ENCODE data around the gene UBE2Z. TPM values are rescaled to one million over a fixed set of nuclear protein-coding genes. Genes with fewer than 3 reads are reported as not detected.

Gene UBE2Z
- polyA plus RNA-seq, 1 donor from 2014 or later, result 70.3 TPM

DNA sequence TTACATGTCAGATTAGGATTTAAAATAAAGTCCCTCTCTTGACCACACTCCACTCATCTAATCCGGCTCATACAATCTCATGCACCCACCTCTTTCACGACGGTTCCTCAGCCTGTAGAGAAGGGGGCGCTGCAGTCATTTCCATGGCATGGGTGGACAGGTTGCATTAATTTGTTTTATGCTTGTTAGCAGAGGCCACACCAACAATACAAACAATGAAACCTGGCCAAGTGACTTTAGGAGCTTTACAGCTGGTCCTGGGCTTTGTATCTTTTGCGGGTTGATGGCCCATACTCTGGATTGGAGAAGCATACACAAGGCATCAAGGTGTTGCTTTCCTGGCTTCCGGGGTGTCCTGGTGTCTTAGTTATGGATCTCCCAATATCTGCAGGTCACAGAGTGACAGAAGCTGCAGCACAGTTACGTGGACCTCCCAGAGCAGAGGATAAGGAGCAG, 46.1 kb downstream of the UBE2Z start:
- no peak overlapping the region for H3K4me3 ChIP-seq (ENCODE audit: low read length)
- no peaks in the 10 kb centered on the region for H4K20me1 ChIP-seq (ENCODE audit: insufficient read depth)
- no peak overlapping the region for H3K27ac ChIP-seq (ENCODE audit: low read length)
- TF ChIP-seq EP300 (conservative IDR thresholded peaks at IDR 0.05; ENCODE audit: poor library complexity, severe bottlenecking) (no peak), POLR2AphosphoS5 (IDR thresholded peaks at IDR 0.05) (no peak), RAD21 (conservative IDR thresholded peaks at IDR 0.05) (no peak), EZH2 (IDR thresholded peaks at IDR 0.05; ENCODE audit: borderline replicate concordance, insufficient read depth, low read length, poor library complexity, severe bottlenecking) (no peak), MXI1 (conservative IDR thresholded peaks at IDR 0.05; ENCODE audit: poor library complexity, severe bottlenecking) (no peak), SMC3 (conservative IDR thresholded peaks at IDR 0.05; ENCODE audit: poor library complexity) (no peak), TAF1 (IDR thresholded peaks at IDR 0.05; ENCODE audit: low read depth) (no peak)
- TF ChIP-seq, protein P1, sequence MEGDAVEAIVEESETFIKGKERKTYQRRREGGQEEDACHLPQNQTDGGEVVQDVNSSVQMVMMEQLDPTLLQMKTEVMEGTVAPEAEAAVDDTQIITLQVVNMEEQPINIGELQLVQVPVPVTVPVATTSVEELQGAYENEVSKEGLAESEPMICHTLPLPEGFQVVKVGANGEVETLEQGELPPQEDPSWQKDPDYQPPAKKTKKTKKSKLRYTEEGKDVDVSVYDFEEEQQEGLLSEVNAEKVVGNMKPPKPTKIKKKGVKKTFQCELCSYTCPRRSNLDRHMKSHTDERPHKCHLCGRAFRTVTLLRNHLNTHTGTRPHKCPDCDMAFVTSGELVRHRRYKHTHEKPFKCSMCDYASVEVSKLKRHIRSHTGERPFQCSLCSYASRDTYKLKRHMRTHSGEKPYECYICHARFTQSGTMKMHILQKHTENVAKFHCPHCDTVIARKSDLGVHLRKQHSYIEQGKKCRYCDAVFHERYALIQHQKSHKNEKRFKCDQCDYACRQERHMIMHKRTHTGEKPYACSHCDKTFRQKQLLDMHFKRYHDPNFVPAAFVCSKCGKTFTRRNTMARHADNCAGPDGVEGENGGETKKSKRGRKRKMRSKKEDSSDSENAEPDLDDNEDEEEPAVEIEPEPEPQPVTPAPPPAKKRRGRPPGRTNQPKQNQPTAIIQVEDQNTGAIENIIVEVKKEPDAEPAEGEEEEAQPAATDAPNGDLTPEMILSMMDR (IDR thresholded peaks at IDR 0.05; ENCODE audit: poor library complexity, severe bottlenecking), result no peak
- TF ChIP-seq, protein P2, sequence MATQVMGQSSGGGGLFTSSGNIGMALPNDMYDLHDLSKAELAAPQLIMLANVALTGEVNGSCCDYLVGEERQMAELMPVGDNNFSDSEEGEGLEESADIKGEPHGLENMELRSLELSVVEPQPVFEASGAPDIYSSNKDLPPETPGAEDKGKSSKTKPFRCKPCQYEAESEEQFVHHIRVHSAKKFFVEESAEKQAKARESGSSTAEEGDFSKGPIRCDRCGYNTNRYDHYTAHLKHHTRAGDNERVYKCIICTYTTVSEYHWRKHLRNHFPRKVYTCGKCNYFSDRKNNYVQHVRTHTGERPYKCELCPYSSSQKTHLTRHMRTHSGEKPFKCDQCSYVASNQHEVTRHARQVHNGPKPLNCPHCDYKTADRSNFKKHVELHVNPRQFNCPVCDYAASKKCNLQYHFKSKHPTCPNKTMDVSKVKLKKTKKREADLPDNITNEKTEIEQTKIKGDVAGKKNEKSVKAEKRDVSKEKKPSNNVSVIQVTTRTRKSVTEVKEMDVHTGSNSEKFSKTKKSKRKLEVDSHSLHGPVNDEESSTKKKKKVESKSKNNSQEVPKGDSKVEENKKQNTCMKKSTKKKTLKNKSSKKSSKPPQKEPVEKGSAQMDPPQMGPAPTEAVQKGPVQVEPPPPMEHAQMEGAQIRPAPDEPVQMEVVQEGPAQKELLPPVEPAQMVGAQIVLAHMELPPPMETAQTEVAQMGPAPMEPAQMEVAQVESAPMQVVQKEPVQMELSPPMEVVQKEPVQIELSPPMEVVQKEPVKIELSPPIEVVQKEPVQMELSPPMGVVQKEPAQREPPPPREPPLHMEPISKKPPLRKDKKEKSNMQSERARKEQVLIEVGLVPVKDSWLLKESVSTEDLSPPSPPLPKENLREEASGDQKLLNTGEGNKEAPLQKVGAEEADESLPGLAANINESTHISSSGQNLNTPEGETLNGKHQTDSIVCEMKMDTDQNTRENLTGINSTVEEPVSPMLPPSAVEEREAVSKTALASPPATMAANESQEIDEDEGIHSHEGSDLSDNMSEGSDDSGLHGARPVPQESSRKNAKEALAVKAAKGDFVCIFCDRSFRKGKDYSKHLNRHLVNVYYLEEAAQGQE (IDR thresholded peaks at IDR 0.05; ENCODE audit: borderline replicate concordance), result no peak
- H2AFZ ChIP-seq (ENCODE audit: low read depth, low read length), result no peak overlapping the region
- H3K9me2 ChIP-seq (ENCODE audit: insufficient read depth, low read length), result no peaks in the 10 kb centered on the region
- no peak overlapping the region for H3K9ac ChIP-seq (ENCODE audit: low read length)
- no peaks in the 10 kb centered on the region for H3K9me3 ChIP-seq (ENCODE audit: low read length)
- no peaks in the 10 kb centered on the region for H3F3A ChIP-seq (ENCODE audit: insufficient read depth, low read length, poor library complexity, severe bottlenecking)
- H3K36me3 ChIP-seq (ENCODE audit: insufficient read depth, low read length), result no peaks in the 10 kb centered on the region
- H3K79me2 ChIP-seq (replicated peaks; ENCODE audit: insufficient read depth, low read length), result no peaks in the 10 kb centered on the region
- no peak overlapping the region for H3K4me2 ChIP-seq (ENCODE audit: low read length)
- no peaks in the 10 kb centered on the region for H3K27me3 ChIP-seq (ENCODE audit: insufficient read depth, low read depth, low read length)

DNA sequence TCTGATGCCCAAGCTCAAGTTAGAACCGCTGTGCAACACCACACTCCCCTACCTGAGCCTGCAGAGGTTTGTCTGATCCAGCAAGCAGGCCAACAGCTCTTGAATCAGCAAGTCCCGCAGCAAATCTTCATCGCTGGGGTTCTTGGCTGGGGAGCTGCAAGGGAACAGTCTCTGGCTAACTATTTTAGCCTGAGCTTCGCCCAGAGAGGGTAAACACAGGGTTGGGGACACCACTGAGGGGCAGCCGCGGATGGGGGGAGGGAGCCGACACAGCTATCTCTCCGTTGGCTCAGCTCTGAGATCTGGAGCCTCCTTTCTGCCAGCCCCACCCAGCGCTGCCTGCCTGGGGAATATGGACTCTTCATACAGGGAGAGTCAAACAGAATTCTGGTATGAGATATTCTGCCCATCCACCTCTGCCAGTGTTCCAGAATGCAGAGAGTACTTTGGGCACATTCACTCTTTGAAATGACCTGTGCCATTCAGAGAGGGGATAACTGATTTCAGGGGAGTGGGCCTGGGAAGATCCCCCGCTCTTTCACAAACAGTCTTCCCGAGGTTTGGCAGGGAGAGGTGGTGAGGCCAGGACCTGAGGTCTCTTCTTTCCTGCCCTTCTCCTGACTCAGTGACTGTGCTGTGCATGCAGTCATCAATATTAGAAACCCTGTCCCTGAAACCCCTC, 52.8 kb downstream of the UBE2Z start:
- TF ChIP-seq EZH2 (IDR thresholded peaks at IDR 0.05; ENCODE audit: borderline replicate concordance, insufficient read depth, low read length, poor library complexity, severe bottlenecking) (no peak), RAD21 (conservative IDR thresholded peaks at IDR 0.05) (no peak), SMC3 (conservative IDR thresholded peaks at IDR 0.05; ENCODE audit: poor library complexity) (no peak), POLR2AphosphoS5 (IDR thresholded peaks at IDR 0.05) (no peak), EP300 (conservative IDR thresholded peaks at IDR 0.05; ENCODE audit: poor library complexity, severe bottlenecking) (no peak), TAF1 (IDR thresholded peaks at IDR 0.05; ENCODE audit: low read depth) (no peak), MXI1 (conservative IDR thresholded peaks at IDR 0.05; ENCODE audit: poor library complexity, severe bottlenecking) (no peak)
- TF ChIP-seq, protein P2 (IDR thresholded peaks at IDR 0.05; ENCODE audit: borderline replicate concordance), result no peak
- TF ChIP-seq, protein P1 (IDR thresholded peaks at IDR 0.05; ENCODE audit: poor library complexity, severe bottlenecking), result no peak
- Histone ChIP-seq H3K36me3 (ENCODE audit: insufficient read depth, low read length) (no peaks in the 10 kb centered on the region), H3K4me3 (ENCODE audit: low read length) (no peak overlapping the region), H3K9ac (ENCODE audit: low read length) (no peak overlapping the region), H3F3A (ENCODE audit: insufficient read depth, low read length, poor library complexity, severe bottlenecking) (no peaks in the 10 kb centered on the region), H3K27ac (ENCODE audit: low read length) (no peak overlapping the region), H3K9me2 (ENCODE audit: insufficient read depth, low read length) (no peaks in the 10 kb centered on the region), H3K79me2 (replicated peaks; ENCODE audit: insufficient read depth, low read length) (no peaks in the 10 kb centered on the region), H4K20me1 (ENCODE audit: insufficient read depth) (no peaks in the 10 kb centered on the region), H2AFZ (ENCODE audit: low read depth, low read length) (no peak overlapping the region), H3K4me2 (ENCODE audit: low read length) (no peak overlapping the region), H3K27me3 (ENCODE audit: insufficient read depth, low read depth, low read length) (no peaks in the 10 kb centered on the region), H3K9me3 (ENCODE audit: low read length) (no peaks in the 10 kb centered on the region)

Data from neural cell (in vitro differentiated cells).